Fibroblast of lung (primary cell): ENCODE measurements around the gene PPP5C.

ENCODE experiments used
- EZH2 ChIP-seq: IDR thresholded peaks from 2 replicates; pipeline ENCODE4 v1.5.1; 2012; ENCODE audit warnings: low read length, control low read depth, mild to moderate bottlenecking; ENCODE audit errors: missing control alignments
- TF ChIP-seq, protein P1 (sequence below), 2 donors: IDR thresholded peaks in 1 of 2; conservative IDR thresholded peaks in 1 of 2; 1 replicate in 1 of 2; 2 replicates in 1 of 2; pipeline ENCODE4 v1.5.1; 2011 to 2012; ENCODE audit warnings: low read length in 2 of 2, control low read depth in 1 of 2, inconsistent platforms in 1 of 2, low read depth in 1 of 2, mild to moderate bottlenecking in 1 of 2

DNA sequence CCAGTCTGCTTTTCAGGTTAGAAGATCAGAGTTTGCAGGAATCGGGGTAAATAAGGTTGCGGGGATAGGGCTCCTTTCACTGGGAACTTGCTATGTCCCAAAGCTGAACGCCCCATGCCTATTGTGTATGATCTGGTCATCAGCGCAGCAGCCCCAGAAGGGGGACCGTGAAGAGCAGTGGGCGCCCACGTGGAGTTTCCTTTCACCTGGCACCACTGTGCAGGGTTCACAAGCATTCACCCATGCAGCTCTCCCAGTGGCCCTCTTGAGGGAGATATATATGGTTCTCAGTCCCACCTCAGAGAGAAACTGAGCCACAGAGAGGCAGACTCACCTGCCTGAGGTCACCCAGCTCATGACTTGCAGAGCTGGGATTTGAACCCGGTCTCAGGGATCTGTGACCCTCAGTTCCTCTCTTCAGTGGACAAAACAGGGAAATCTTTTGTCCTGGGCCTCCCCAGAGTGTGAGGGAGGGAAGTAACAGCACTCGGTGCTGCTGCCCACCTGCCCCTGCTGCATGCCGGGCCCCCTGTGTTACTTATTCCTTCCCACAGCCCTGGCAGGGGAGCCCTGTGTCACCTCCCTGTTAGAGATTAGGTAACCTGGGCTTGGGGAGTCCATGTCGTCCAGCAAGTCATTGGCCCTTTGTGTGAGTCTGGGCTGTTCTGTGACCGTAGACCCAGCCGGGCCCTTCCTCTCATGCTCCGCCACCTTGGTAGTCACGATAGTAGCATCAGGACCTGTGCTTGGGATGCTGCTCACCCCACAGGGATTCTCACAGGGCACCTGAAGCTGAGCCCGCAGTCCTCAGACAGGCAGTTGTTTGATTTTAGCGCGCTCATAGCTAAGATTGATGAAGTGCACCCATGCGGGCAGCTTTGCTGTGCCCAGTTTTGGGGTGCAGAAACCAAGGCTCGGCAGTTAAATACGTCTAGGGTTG lies 27.9 kb downstream of the PPP5C start:
- TF ChIP-seq, protein P1, sequence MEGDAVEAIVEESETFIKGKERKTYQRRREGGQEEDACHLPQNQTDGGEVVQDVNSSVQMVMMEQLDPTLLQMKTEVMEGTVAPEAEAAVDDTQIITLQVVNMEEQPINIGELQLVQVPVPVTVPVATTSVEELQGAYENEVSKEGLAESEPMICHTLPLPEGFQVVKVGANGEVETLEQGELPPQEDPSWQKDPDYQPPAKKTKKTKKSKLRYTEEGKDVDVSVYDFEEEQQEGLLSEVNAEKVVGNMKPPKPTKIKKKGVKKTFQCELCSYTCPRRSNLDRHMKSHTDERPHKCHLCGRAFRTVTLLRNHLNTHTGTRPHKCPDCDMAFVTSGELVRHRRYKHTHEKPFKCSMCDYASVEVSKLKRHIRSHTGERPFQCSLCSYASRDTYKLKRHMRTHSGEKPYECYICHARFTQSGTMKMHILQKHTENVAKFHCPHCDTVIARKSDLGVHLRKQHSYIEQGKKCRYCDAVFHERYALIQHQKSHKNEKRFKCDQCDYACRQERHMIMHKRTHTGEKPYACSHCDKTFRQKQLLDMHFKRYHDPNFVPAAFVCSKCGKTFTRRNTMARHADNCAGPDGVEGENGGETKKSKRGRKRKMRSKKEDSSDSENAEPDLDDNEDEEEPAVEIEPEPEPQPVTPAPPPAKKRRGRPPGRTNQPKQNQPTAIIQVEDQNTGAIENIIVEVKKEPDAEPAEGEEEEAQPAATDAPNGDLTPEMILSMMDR (conservative IDR thresholded peaks at IDR 0.05 in 1 of 2, IDR thresholded peaks at IDR 0.05 in 1 of 2; ENCODE audit: low read depth in 1 of 2, low read length in 2 of 2) = no peak
- no peak for TF ChIP-seq EZH2
